GM18526 (cell line): ENCODE measurements around the gene USP49.

Source experiments
- POLR2A ChIP-seq: IDR thresholded peaks from 3 replicates; pipeline ENCODE4 v1.6.1; 2011; ENCODE audit not compliant: insufficient read length; ENCODE audit errors: extremely low read depth

USP49 gene

DNA sequence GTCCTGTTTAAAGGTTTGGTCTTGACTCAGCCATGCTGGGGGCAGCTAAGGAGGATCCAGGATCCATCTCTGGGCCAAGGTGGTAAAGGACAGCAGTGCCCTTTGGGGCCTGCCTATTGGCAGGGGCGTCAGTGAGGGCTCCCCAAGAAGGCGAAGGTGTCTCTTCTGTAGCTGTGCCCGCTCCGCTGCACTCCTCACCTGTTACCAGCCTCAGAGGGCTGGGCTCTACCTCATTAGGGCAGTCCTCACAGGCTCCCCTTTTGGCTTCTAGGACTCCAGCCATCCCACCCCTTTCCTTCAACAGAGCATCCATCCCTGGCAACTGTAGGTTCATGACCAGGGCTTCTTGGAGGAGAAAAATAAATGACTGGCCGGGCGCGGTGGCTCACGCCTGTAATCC lies 125.8 kb downstream of the USP49 start:
- TF ChIP-seq POLR2A = no peak

DNA sequence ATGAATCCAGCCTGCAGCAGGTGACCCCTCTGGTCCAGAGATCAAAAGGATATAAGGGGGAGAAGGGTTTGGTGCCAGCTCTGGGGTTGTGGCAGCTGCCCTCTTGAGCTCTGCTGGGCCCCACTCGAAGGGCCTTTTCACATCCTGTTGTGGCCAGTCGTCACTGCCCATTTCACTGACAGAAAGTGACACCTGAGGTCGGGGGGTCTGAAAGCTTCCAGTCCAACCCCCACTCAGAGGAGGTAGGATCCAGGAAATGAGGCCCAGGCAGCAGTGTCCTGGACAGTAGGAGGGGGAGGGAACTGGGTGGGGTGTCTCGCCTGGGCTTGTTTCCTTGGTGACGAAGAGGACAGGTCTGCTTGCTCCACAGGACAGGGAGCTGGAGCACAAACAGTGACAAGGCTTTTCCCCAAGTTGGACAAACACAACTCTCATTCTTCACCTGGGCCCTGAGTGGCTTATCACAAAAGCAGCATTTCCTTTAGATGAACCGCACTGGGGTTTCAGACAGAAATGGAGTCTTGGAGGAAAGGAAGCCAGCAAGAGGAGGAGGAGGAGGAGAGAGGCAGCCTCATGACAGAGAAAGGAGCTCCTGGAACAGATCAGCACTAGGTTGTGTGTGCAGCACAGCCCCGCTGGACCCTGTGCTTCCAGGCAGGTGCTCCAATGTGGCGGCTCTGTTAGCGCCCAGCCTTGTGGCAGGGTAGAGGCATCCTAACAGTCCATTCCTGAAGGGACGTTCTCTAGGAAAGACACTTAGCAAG lies 126.4 kb downstream of the USP49 start:
- TF ChIP-seq POLR2A = no peak

DNA sequence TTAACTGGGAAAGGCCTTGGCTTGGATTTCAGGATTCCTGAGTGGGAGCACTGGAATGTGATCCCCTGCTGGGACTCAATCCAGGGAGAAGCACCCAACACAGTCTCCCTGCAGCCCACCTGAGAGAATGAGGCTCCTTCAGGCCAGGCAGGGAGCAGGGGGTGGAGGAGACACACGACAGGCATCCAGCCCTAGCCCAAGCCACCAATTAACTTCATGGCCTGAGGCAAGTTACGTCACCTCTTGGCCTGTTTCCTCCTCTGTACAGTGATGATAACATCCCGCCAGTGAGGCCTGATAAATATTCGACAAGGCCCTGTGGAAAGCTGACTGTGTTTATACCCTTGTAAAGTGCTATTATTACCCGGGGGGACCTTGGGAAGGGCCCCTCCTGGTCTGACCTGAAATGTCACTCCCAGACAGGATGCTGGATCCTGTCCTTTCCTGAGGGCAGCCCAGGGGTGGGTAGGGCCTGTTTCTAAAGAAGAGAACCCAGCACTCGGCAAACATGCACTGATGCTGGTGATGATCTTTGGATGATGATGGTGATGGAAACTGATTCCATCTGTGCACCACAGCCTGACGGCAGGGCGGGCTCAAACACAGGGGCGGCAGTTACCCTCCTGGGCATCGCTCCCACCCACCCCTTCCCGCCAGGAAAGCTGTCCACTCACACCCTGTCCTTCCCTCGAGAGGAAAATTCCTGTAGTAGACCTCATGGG lies 127.9 kb downstream of the USP49 start:
- TF ChIP-seq POLR2A = no peak

DNA sequence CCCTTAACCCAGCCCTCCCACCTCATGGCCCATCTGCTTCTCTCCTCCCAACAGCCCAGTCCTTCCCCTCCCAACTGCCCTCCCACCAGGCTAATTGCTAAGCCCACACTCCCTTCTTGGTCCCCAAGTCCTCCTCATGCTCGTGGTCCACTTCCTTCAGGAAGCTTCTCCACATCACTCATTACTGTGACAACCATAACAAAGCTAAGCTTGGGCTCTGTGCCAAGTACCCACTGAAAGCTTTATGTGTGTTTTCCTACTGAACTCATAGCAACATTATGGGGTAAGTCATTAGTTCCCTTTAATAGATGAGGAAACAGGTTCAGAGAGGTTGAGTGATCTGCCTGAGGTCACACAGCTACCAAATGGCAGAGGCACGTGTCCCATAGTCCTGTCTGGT lies 131.7 kb downstream of the USP49 start:
- TF ChIP-seq POLR2A = no peak

DNA sequence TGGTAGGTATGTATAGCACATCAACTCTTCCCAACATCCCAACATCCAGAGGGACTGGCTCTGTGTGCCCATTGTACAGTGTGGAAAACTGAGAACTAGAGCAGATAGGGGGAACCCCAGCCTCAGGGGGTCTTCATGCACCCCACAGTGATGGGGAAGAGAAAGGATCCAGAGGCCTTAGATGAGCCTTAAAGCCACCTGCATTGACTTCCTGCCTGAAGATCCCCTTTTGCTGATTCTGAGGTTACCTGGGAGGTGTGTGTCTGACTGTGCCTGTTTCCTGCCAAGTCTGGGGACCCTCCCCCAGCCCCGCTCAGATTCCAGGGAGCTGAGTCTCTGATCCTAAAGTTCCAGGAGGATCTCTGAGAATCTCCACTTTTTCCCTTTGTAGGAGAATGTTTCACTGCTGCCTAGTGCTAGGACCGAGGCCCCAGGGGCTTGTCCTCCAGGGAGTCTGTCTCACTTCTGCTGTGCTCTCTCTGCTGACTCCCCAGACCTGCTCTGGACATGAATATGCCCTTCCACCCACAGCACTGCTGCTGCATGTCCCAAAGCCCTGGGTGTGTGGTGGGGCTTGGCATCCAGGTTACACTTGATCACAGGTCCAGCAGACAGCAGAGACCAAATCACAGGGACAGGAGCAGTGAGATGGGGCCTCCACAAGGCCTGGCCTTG lies 135.1 kb downstream of the USP49 start:
- TF ChIP-seq POLR2A = no peak

DNA sequence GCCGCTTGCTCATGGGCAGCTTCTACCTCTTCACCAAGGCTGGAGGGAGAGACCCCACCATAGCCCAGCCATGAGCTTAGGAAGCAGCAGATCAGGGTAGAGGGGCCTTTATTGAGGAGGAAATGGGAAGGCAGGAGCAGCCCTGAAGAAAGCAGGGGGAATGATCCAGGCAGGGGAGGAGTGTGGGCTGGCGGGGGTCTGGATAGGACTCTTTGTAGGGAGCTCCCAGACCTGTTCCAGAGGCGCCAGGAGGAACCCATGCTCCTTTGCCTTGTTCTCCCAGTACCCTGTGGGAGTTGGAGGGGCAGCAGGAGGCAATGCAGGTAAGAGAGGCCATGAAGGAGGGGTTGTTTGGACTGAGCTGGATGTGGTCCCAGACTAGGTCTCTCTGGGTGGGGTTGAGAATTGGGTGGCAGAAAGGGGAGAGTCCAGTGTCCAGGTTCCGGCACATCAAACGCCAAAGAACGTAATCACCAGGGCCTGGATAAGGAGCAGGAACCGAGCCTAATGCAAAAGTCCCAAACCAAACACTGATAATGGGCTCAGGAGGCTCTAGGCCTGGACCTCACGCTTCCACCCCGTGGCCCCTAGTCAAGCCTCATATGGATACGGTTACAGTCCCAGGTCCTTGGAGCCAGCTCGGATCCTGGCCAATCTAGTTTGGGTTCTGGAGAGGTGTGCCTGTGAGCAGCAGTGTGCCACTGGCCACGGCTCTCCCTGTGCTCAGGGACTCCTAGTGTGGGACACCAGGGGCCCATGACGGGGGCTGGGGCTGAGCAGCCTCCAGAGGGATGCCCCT lies 135.9 kb downstream of the USP49 start:
- TF ChIP-seq POLR2A = no peak

DNA sequence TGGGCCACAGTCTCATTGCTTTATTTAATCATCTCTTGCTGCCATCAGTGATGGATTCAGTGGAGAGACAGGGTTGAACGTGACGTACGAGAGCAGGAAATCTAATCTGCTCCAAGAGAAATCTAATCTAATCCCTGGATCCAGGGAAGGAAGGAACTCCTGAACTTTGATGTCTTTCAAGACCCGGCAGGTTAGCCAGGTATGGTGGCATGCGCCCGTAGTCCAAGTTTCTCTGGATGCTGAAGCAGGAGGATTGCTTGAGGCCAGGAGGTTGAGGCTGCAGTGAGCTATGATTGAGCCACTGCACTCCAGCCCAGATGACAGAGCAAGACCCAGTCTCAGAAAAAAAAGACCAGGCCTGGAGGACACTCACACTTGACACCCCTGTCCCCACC lies 136.5 kb downstream of the USP49 start:
- TF ChIP-seq POLR2A = no peak

DNA sequence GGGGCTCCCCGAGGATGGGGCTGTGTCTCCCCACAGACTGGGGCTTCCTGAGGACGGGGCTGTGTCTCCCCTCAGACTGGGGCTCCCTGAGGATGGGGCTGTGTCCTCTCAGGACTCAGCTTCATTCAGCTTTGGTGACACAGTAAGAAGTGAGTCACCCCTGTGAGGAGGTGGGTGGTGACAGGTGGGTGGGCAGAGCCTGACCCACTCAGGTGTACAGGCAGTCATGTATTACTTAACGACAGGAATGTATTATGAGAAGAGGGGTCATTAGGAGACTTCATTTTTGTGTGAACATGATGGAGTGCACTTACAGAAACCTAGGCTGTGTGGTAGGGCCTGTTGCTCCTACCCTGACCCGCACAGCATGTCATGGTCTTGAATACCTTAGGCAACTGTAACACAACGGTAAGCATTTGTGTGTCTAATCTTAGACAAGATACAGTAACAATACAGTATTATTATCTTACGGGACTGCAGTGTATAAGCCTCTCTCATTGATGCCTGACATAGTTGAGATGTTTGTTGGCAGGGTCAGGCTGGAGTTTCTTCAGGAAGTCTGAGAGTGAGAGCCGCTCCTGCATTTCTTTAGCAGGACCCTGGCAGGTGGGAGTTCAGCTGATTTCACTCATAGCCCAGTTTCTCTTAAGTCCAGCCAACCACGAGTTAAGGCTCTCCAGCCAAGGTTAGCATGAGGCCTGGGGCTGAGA lies 137.1 kb downstream of the USP49 start:
- no peak for TF ChIP-seq POLR2A

DNA sequence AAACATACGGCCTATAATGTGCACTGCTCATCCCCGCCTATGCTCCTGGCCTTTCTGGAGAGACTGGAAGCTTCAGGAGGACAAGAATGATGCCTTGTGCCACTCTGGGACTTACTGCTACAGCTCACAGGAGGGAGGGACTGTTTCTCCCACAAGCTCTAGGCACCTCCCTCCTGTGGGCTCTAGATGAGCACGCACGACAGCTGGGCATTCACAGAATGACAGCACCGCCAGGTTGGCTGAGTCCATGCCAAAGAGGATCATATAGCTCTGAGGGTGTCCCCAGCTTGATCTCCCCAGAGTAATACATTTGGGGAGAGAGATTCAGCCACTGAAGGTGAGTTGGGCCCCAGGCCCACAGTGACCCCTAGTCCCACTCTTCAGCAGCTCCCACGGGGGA lies 137.9 kb downstream of the USP49 start:
- TF ChIP-seq POLR2A = no peak

DNA sequence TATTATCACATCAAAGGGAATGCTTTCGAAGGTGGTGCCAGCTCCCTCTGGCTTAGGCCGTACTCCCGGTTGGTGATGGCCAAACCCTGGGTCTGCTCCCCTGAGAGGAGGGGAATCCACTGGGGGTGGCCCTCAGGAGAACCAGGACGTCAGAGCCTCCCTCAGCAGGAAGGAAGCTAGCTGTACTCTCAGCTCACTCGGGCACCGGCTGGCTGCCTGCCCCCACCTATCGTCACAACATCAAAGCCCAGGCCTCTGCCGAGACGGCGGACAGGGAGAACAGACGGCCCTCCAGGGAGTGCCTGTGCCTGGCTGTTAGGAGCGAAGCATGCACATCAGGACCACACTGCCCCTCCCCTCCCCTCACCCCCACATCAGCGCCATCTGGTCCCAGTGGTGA lies 138.8 kb downstream of the USP49 start:
- TF ChIP-seq POLR2A = no peak

DNA sequence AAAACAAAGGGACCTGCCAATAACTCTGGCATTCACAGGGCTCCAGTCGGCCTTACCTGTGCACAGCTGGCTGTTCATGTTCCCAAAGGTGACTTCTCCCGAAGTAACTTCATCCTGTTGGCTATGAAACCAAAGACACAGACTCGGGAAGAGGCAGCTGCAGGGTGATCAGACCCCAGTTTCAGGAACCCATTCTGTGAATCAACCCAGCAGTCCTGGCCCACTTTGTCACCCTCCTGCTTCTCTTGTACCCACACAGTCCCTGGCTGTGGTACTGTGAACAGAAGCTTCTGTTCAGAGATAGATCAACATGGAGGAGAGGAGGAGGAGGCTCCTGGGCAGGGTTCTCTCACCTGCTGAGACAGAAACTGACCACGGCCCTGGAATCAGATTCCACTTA lies 139.3 kb downstream of the USP49 start:
- no peak for TF ChIP-seq POLR2A

DNA sequence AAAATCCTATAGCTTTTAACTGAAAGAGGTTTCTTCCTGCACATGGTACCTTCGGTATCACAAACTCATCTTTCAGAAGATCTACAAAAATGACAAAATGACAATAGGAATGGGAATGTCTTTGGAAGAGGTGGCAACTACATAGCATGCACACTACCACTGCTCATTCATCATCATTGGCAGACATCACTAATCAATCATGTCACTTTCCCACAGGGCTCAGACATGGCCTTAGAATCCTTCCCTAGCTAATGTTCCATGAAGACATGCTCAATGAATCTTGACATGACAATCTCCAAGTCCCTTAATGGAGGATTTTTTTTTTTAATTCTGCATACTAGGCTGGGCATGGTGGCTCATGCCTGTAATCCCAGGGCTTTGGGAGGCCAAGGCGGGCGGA lies 144.8 kb downstream of the USP49 start:
- no peak for TF ChIP-seq POLR2A

DNA sequence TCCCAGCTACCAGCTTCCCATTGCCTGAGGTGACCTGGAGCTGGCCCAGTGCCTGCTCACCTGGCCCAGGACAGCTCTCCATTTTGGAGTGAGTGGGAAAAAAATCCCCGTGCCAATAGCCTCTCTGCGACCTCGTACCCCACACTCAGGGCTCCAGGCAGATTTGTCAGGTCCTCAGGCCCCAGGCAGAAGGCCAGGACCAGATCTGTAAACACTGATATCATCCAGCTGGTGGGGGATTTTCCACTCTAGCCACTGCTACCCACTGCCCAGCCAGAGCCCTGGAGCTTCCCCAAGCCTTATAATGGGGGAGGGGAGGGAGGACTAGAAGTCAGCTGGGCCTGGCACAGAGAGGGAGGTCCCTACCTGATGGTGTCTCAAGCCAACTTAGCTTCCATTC lies 146.6 kb downstream of the USP49 start:
- TF ChIP-seq POLR2A = no peak

DNA sequence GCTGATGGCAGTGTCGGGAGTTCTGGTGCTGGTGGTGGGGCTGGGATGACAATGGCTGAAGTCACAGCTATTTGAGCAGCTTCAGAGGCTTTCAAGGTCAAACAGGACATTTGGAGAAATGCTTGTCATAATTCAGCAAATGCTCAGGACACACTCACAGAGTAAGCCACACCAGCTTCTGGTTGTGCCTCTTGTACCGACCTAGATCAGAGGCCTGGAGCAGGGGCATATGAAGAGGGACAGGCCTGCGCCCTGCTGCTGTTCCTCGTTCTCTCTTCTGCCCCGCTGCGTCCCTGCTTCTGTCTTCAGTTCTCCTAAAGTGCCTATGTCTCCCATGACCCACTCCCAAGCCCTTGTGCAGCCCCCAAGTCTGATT lies 147.1 kb downstream of the USP49 start:
- no peak for TF ChIP-seq POLR2A
